LNCAP (cell line): ENCODE measurements around the gene COL4A1.

Source experiments
- CTCF ChIP-seq: fragments of 450-650 bp; IDR thresholded peaks from 2 replicates; pipeline ENCODE4 v1.5.1; 2017; ENCODE audit warnings: mild to moderate bottlenecking

Gene COL4A1

GRCh38 chr13:110227416-110227815, 79.5 kb downstream of the COL4A1 start:
- TF ChIP-seq CTCF: no peak

DNA sequence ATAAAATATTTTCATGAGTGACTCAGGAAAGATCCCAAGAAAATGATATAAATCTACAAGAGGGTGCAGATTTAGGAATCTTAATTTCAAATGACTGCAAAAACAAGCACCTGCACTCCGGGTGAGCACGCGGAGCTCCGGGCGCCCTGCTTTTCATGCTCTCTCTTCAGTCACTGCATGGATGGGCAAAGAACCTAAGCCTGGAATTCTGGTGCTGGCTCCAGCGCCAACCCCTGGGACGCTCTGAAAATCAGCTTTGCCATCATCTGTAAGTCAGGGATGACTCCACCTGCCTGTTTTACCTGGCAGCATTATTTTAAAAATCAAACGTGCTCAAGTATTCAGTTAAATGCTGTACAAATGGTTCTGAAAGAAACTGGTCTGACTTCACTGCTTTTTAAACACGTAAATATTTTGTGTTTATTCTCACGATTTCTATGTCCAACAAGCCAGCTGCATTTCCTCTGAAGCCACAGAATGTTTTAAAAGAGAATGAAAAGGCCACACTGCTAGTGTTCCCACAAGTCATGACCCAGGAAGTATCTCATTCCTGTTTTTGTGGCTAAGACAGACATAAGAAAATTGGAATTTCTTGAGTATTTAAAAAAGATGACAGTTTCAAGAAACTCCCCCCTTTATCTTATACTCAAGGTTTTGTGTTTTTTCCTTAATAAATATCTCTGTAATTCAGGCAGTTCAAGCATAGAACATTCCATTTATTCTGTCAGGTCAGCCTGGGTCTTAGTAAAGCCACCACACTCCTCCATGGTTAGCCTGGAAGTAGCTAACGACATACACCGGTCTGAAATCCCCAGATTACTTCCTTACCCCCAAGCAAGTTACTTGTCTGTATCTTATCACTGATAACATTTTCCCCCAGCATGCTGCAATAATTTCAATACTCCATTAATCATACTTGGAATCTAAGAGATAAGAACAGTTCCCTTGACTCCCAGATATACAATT, 81.1 kb downstream of the COL4A1 start:
- TF ChIP-seq CTCF: no peak

GRCh38 chr13:110225003-110225402, 82.0 kb downstream of the COL4A1 start:
- no peak for TF ChIP-seq CTCF

- TF ChIP-seq CTCF: no peak
Measured at GRCh38 chr13:110224519-110224918, 82.4 kb downstream of the COL4A1 start.

DNA sequence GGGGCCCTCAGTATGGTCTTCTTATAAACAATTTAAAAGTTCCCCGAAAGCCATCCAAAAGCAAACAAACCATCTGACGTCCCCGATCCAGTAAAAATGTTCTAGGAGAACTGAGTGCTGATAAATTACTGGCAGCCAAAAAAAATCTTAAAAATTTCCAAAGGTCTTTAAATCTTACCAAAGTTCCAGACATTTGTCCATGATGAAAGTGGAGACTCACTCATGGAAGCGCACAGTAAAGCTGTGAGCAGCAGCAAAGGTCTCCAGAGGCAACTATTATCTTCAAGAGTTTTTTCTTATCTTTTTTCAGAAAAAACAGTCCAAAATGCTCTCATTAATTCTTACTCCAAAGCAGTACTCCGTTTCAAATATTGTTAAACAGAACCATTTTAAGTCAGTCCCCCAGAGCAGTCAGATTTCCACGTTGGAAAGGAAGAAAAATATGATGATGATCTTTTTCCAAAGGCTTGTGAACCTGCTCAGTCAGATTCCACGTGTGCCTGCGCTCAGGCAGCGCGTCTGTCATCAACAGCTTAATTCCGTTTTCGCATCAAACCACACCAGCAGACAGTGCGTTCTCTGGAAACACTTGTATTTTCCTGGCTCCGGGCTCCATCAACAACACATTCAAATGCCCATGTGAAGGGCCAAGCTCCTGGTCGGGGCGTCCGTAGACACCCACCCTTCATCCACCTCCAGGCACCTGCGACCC, 85.4 kb downstream of the COL4A1 start:
- TF ChIP-seq CTCF: no peak

GRCh38 chr13:110220471-110220870, 86.5 kb downstream of the COL4A1 start:
- no peak for TF ChIP-seq CTCF

- TF ChIP-seq CTCF: no peak
Measured at GRCh38 chr13:110218581-110219201, 88.3 kb downstream of the COL4A1 start.
